Activated naive CD8-positive, alpha-beta T cell treated with anti-CD3 and anti-CD28 coated beads, Interleukin-2, amount 10 ng/mL, durations not matched to agents 7 days and 5 days (primary cell): ENCODE measurements around the gene FAM131B. TPM values are rescaled to one million over a fixed set of nuclear protein-coding genes. Genes with fewer than 3 reads are reported as not detected.

Source experiments
- ATAC-seq: fragments of 150-1000 bp; cut with Tn5 transposase; one replicate; pipeline ENCODE4 v1.10.0; 2021; ENCODE audit warnings: low read depth, moderate library complexity
- POLR2A ChIA-PET: fragments of 350-600 bp; sonication (Branson Sonifier 250); formaldehyde crosslinking; loops from one replicate; lab custom pipeline; 2021; ENCODE audit warnings: antibody characterized with exemption; lab: Charles Lee
- DNase-seq: peaks from one replicate; pipeline ENCODE4 v3.0.0; 2021
- H3K27ac Mint-ChIP-seq: one replicate; pipeline ENCODE4 v1.8.0; 2022; ENCODE audit warnings: mild to moderate bottlenecking, mixed read lengths
- H3K27me3 Mint-ChIP-seq: one replicate; pipeline ENCODE4 v1.8.0; 2022; ENCODE audit warnings: mild to moderate bottlenecking, moderate library complexity, mixed read lengths
- H3K36me3 Mint-ChIP-seq: one replicate; pipeline ENCODE4 v1.8.0; 2021; ENCODE audit warnings: mild to moderate bottlenecking, mixed read lengths
- H3K4me1 Mint-ChIP-seq: one replicate; pipeline ENCODE4 v1.8.0; 2021; ENCODE audit warnings: mixed read lengths
- H3K4me3 Mint-ChIP-seq: one replicate; pipeline ENCODE4 v1.8.0; 2022; ENCODE audit warnings: mild to moderate bottlenecking, moderate library complexity, mixed read lengths
- H3K9me3 Mint-ChIP-seq: one replicate; pipeline ENCODE4 v1.8.0; 2021; ENCODE audit warnings: mixed read lengths
- total RNA-seq, 2 experiments: library from RNA; stranded (reverse); gene quantifications; one replicate each; pipeline ENCODE4 v1.2.3, GENCODE V29; 2021

The FAM131B gene
- total RNA-seq, 2 experiments from 2014 or later: 2.3 to 2.9 TPM

DNA sequence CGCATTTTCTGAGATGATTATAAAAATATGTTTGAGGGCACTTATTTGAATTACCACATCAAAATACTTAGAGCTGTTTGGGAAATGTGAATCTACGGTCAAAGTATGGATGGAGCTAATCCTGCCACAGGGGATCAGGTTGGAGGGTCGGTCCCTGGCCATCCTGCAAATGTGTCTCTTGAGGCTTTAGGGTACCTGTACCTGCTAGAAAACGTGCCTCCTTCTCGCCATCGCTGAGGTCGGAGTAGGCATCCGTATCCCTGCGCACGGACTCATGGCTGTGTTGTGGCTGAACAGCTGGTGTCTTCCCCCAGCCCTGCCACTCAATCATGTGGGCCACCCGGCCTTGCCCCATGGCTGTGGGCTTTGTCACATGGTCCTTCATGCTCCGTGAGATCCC is 3.9 kb downstream of the FAM131B start:
- H3K27ac Mint-ChIP-seq: no peak overlapping the region
- ATAC-seq (no peak), DNase-seq (no peak)
- POLR2A ChIA-PET: no interaction called here
- H3K4me1 Mint-ChIP-seq: peaks cover 2% of the 10 kb centered on the region
- H3K36me3 Mint-ChIP-seq: no peaks in the 10 kb centered on the region
- no peaks in the 10 kb centered on the region for H3K9me3 Mint-ChIP-seq
- no peak overlapping the region for H3K4me3 Mint-ChIP-seq
- peaks cover 29% of the 10 kb centered on the region for H3K27me3 Mint-ChIP-seq

DNA sequence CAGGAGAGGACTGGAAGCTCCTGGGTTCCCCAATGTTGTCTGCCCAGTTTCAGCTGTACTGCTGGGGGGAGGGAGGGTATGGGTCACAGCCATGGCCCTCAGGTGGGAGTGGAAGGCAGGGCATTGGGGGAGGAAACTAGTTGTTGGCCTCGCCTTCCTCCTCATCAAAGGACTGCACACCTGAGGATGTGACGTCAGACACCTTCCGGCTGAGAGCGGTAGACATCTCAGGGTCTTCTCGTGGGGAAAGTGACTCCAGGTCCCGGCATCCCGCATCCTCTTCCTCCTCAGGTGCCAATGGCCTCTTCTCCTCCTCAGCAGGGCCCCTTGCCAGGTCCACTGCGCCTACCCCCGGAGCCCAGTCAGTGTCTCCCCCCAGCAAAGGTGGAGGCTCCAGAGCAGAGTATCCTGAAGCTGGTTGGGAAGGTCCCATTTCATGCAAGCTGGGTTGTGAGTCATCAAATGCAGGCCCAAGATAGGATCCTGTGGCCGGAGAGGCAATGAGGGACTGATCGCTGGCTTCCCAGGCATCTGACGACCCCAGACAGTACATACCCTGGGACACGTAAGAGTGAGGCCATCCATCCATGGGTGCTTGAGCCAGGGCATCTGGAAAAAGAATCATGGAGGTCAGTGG is 6.0 kb downstream of the FAM131B start:
- Mint-ChIP-seq H3K27me3 (peaks cover 16% of the 10 kb centered on the region), H3K9me3 (no peaks in the 10 kb centered on the region), H3K36me3 (no peaks in the 10 kb centered on the region), H3K4me1 (no peaks in the 10 kb centered on the region), H3K27ac (no peak overlapping the region), H3K4me3 (no peak overlapping the region)
- DNase-seq (no peak), ATAC-seq (no peak)
- POLR2A ChIA-PET: no interaction called here

DNA sequence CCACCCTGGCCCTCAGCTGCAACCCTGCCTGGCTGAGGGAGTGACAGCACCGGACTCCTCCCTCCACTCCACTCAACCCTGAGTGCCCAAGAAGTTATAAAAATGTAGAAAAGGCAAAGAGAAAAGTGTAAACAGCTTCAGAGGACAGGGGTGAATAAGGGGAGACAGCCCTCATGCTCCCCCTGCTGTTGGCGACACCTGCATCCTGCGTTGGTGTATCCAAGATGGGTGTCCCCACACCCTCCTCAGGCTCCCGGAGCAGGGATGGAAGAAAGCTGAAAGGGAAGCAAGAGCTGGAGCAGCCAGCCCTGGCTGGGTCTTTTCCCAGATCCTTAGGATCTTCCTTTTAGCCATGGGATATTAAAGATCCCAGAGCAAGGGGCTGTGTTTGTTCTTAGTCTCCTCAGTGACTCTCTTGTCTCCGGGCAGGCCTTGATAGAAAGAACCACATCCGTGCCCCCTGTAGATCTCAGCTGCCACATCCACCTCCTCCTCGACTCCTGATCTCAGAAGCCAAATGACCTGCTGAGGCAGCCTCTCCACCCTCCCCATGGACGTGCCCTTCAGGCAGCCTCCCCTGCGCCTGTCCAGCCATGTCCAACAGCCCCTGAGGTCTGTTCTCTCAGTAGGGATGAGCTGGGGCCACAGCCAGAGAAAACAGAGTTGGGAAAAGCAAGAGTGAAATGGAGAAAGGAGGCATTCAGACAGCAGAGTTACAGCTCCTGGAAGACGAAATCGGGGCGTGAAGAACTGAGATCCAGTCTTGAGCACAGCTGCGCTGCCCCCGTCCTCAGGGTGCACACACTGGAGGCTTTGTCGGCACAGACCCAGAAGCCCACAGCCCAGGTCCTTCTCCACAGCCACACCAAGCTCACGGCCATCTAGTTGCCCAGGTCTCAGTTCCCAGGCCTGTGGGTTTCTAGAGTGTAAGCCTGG is 6.8 kb downstream of the FAM131B start:
- DNase-seq (no peak), ATAC-seq (no peak)
- H3K27ac Mint-ChIP-seq: no peak overlapping the region
- H3K4me1 Mint-ChIP-seq: no peaks in the 10 kb centered on the region
- POLR2A ChIA-PET: interaction anchor here (0.6 to 0.9 kb wide), 2 partner anchors 24 to 143 kb away, joined by 4 to 5 read pairs; no protein-coding TSS in a partner anchor
- H3K36me3 Mint-ChIP-seq: no peaks in the 10 kb centered on the region
- H3K9me3 Mint-ChIP-seq: no peaks in the 10 kb centered on the region
- H3K4me3 Mint-ChIP-seq: no peak overlapping the region
- peaks cover 9% of the 10 kb centered on the region for H3K27me3 Mint-ChIP-seq

DNA sequence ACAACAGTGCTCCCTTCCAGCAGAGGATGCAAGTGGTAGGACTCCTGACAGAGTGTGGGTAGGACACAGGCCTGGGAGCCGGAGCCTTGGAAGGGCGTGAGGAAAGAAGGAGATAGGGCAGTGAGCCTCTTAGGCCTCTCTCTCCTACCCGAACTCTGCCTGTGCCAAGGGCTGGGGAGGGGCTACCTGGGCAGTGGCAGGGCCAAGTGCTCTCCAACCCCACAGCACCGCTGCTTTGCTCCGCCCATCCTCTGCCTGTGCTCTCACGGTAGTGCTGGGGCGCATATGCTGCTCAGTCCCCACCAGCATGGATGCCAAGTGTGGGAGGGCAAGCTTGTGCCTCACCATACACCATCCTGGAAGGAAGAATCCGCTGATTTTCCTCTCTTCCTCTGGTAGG is 7.5 kb downstream of the FAM131B start:
- no peaks in the 10 kb centered on the region for H3K4me1 Mint-ChIP-seq
- DNase-seq (no peak), ATAC-seq (no peak)
- no peaks in the 10 kb centered on the region for H3K36me3 Mint-ChIP-seq
- H3K4me3 Mint-ChIP-seq: no peak overlapping the region
- no peak overlapping the region for H3K27ac Mint-ChIP-seq
- peaks cover 2% of the 10 kb centered on the region for H3K27me3 Mint-ChIP-seq
- no peaks in the 10 kb centered on the region for H3K9me3 Mint-ChIP-seq
- POLR2A ChIA-PET: interaction anchor here (0.6 kb wide), 1 partner anchor 144 kb away, joined by 5 read pairs; no protein-coding TSS in a partner anchor

DNA sequence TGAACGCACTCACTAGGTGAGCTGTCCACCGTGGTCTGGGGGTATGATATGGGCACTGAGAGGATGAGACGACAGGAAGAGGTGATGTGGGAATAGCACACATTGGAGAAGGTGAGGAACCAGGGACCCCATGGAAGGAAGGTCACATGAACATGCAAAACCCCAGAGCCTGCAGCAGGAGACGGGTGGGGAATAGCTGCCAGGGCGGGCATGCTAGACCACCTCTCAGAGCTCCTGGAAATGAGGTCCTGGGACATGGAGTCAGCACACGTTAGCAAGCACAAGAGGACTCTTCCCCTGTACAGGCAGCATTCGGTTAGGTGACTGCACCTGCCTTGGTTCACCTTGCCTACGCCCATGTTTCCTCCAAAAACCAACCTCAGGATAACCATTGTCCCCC is 8.1 kb downstream of the FAM131B start:
- H3K9me3 Mint-ChIP-seq: no peaks in the 10 kb centered on the region
- ATAC-seq (no peak), DNase-seq (no peak)
- no peaks in the 10 kb centered on the region for H3K4me1 Mint-ChIP-seq
- H3K36me3 Mint-ChIP-seq: no peaks in the 10 kb centered on the region
- no peak overlapping the region for H3K27ac Mint-ChIP-seq
- no peak overlapping the region for H3K4me3 Mint-ChIP-seq
- peaks cover 7% of the 10 kb centered on the region for H3K27me3 Mint-ChIP-seq
- POLR2A ChIA-PET: no interaction called here

DNA sequence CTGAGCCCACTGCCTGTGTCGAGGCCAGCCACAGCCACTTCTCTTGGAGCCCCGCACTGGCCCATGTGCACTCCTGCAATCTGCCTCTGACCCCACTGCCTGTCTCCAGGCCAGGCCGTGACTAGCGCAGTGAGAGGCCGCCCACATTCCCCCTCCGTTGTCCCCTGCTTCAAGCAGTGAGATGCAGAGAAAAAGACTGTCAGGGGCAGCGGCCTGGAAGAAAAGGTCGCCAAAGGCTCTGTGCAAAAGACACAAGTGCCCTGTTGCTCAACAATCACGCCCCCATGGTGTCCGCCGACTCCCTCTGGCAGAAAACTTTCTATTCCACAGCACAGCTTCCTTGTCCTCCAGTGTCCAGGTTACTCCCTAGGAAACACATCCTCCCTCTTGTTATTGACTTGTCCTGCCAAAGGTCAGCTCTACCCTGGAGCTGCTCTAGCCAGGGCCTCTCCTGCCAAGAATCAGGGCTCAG is 9.9 kb downstream of the FAM131B start:
- no peak overlapping the region for H3K27ac Mint-ChIP-seq

DNA sequence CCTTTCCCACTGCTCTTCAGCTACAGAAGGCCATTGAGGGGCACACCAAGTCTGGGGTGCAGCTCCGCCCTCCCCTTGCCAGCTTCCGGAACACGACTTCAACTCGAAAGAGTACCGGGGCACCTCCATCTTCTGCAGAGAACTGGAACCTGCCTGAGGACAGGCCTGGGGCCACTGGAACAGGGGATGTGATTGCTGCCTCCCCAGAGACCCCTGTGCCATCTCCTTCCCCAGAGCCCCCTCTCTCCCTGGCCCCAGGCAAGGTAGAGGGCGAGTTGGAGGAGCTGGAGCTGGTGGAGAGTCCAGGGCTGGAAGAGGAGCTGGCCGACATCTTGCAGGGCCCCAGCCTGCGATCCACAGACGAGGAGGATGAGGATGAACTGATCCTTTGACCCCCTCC is 10.9 kb downstream of the FAM131B start:
- ATAC-seq (no peak), DNase-seq (no peak)
- Mint-ChIP-seq H3K27ac (no peak overlapping the region), H3K4me3 (no peak overlapping the region), H3K27me3 (peaks cover 19% of the 10 kb centered on the region), H3K36me3 (no peaks in the 10 kb centered on the region), H3K4me1 (no peaks in the 10 kb centered on the region), H3K9me3 (no peaks in the 10 kb centered on the region)
- POLR2A ChIA-PET: no interaction called here

More for the DNA sequence above, 9.9 kb downstream of the FAM131B start:
- POLR2A ChIA-PET: no interaction called here
- H3K4me3 Mint-ChIP-seq: no peak overlapping the region
- DNase-seq: no peak
- H3K9me3 Mint-ChIP-seq: no peaks in the 10 kb centered on the region
- no peak for ATAC-seq
- peaks cover 12% of the 10 kb centered on the region for H3K27me3 Mint-ChIP-seq
- H3K4me1 Mint-ChIP-seq: no peaks in the 10 kb centered on the region
- no peaks in the 10 kb centered on the region for H3K36me3 Mint-ChIP-seq

DNA sequence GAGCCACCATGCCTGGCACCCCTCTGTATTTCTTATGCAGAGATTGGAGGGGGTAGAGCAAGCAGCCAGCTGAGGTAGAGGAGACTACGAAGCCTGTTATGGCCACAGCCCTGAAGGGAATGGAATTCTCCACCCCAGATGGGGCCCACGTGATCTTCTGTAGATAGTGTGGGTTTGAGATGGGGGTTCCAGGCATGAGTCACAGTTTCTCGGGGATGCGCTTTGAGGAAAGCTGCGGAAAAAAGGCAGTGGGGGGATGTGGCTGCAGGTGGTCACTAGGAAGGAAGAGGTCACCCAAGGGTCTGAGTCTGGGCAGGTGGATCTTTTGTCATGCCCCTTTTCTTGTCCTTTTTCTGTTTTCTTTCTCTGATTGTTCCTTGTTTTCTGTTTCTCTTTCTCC is 11.5 kb downstream of the FAM131B start:
- Mint-ChIP-seq H3K27me3 (peaks cover 22% of the 10 kb centered on the region), H3K4me3 (no peak overlapping the region), H3K9me3 (no peaks in the 10 kb centered on the region), H3K4me1 (no peaks in the 10 kb centered on the region), H3K27ac (no peak overlapping the region), H3K36me3 (no peaks in the 10 kb centered on the region)
- ATAC-seq: no peak
- POLR2A ChIA-PET: no interaction called here
- DNase-seq: no peak

DNA sequence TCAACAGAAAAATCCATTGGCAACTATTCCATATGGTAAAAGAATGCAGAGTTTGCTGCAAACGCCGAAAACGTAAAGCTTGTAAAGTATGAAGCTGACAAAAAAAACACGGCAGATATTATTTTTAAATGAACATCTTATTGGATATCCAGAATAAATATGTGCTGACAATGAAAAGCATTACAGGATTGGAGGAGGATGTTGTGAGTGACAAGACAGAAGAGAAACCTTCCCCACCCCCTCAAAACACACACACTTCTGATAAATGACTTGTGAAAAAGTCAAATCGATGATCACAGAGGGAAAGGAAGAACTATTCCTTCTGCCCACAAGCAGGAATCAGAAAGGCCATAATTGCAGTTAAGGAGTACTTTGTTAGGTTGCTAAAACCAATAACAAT is 14.6 kb downstream of the FAM131B start:
- H3K4me3 Mint-ChIP-seq: no peak overlapping the region
- H3K36me3 Mint-ChIP-seq: no peaks in the 10 kb centered on the region
- DNase-seq (no peak), ATAC-seq (no peak)
- H3K27me3 Mint-ChIP-seq: peaks cover 28% of the 10 kb centered on the region
- POLR2A ChIA-PET: no interaction called here
- no peaks in the 10 kb centered on the region for H3K9me3 Mint-ChIP-seq
- H3K27ac Mint-ChIP-seq: no peak overlapping the region
- H3K4me1 Mint-ChIP-seq: peaks cover 9% of the 10 kb centered on the region

DNA sequence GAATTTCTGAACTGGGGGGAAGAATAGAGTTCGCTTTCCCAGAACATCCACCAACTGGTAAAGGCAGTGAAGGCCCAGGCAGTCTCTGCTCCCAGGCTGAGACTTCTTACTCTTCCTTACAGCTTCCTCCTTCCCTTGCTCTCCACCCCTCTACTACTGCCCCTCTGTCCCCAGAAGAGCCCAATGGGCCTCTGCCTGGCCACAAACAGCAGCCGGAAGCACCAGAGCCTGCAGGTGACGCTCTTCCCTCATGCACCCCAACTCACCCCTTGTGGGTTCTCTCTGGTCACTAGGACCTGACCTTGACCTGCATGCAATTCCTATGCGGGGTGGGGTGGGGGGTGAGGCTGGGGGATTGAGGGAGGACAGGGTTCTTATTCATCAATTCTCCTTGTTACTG is 16.5 kb downstream of the FAM131B start:
- POLR2A ChIA-PET: interaction anchor here (0.6 to 1.5 kb wide), 5 partner anchors 15 to 58 kb away, joined by 3 to 6 read pairs (median 3); partner anchors contain the start of gene CASP2
- no peak for ATAC-seq
- Mint-ChIP-seq H3K36me3 (no peaks in the 10 kb centered on the region), H3K4me1 (peaks cover 9% of the 10 kb centered on the region), H3K9me3 (no peaks in the 10 kb centered on the region), H3K27ac (no peak overlapping the region), H3K4me3 (no peak overlapping the region), H3K27me3 (peaks cover 36% of the 10 kb centered on the region)
- DNase-seq: no peak

DNA sequence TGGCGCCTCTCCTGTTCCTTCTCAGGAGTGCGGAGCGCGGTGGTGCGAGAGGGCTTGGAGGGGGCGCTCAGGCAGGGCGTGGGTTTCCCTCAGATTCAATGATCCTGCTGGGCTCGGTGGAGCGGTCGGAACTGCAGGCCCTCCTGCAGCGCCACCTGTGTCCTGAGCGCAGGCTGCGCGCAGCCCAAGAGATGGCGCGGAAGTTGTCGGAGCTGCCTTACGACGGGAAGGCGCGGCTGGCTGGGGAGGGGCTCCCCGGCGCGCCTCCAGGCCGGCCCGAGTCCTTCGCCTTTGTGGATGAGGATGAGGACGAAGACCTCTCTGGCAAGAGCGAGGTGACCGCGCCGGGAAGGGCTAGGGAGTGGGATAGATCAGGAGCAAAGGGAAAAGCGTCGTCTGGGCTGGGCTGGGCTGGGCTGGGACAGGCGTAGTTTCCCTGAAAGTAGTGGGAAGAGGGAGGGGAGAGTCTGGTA is 17.0 kb downstream of the FAM131B start:
- peaks cover 36% of the 10 kb centered on the region for H3K27me3 Mint-ChIP-seq
- H3K4me1 Mint-ChIP-seq: peaks cover 9% of the 10 kb centered on the region
- POLR2A ChIA-PET: interaction anchor here (0.6 to 1.5 kb wide), 5 partner anchors 14 to 57 kb away, joined by 3 to 6 read pairs (median 3); partner anchors contain the start of gene CASP2
- no peaks in the 10 kb centered on the region for H3K36me3 Mint-ChIP-seq
- ATAC-seq (peak; percentile 100), DNase-seq (peak; percentile 71)
- H3K4me3 Mint-ChIP-seq: peak overlapping the region; percentile 73
- peak overlapping the region; percentile 69 for H3K27ac Mint-ChIP-seq
- H3K9me3 Mint-ChIP-seq: no peaks in the 10 kb centered on the region

DNA sequence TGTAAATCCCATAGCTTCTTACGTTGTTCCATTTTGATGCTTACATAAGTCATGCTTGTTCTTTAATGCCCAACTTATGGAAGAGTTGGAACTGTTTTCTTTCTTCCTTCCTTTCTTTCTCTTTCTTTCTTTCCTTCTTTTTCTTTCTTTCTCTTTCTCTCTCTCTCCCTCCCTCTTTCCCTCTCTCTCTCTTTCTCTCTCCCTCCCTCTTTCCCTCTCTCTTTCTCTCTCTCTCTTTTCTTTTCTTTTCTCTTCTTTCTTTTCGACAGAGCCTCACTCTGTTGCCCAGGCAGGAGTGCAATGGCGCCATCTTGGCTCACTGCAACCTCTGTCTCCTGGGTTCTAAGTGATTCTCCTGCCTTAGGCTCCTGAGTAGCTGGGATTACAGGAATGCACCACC is 18.9 kb downstream of the FAM131B start:
- no peak for ATAC-seq
- POLR2A ChIA-PET: no interaction called here

DNA sequence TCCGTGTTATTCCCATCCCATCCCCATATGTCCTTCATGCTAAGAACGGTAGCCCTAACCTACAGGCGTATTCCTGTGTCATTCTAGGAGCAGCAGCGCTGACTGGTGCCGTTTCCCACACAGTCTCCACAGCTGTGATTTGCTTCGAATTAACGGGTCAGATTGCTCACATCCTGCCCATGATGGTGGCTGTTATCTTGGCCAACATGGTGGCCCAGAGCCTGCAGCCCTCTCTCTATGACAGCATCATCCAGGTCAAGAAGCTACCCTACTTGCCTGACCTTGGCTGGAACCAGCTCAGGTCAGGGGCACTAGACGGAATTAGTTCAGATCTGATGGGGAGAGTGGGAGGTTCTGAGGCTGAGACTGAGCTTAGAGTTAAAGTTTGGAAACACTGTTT is 20.7 kb downstream of the FAM131B start:
- Mint-ChIP-seq H3K4me3 (no peak overlapping the region), H3K27ac (no peak overlapping the region), H3K9me3 (no peaks in the 10 kb centered on the region), H3K27me3 (peaks cover 42% of the 10 kb centered on the region), H3K4me1 (peaks cover 10% of the 10 kb centered on the region), H3K36me3 (no peaks in the 10 kb centered on the region)
- POLR2A ChIA-PET: interaction anchor here (0.8 kb wide), 1 partner anchor 78 kb away, joined by 3 read pairs; the partner anchor contains the start of gene GSTK1
- ATAC-seq: no peak
- DNase-seq: no peak

More for the DNA sequence above, 18.9 kb downstream of the FAM131B start:
- Mint-ChIP-seq H3K4me3 (no peak overlapping the region), H3K9me3 (no peaks in the 10 kb centered on the region), H3K27ac (no peak overlapping the region), H3K4me1 (peaks cover 9% of the 10 kb centered on the region), H3K27me3 (peaks cover 36% of the 10 kb centered on the region), H3K36me3 (no peaks in the 10 kb centered on the region)
- DNase-seq: no peak
